ENCODE results near the gene MAN1C1. TPM values are rescaled to one million over a fixed set of nuclear protein-coding genes. Genes with fewer than 3 reads are reported as not detected.

The MAN1C1 gene
- total RNA-seq, 1 experiment from 2014 or later = 1.5 TPM

DNA sequence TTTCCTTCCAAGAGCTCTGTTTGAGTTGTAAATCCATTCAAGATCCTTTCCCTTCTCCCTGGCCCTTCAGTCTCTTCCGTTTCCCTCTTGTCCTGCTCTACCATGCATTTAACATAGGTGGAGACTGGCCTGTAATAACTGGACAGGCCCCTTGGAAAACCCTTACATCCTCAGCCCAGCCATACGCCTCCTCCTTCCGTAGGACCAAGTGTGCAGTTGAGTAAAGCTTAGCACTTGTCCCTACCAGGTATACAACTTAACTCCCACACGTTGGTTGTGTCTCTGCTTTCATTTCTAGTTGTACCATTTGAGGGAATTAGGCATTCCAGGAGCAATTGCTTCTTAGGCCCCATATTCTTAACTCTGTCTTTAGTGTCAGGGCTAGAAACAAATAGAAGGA, 6.4 kb downstream of the MAN1C1 start:
- no TSS peak for BruUV-seq (replicated peaks)
- CTCF ChIA-PET = no interaction called here
- in situ Hi-C loops (cut with HindIII; ENCODE audit: low pct_unique_long_range_greater_than_20kb, low sequenced_read_pairs) (no loop called here), intact Hi-C loops (cut with micrococcal nuclease; ENCODE audit: unreplicated experiment) (loop anchor here (5.0 kb wide), 1 partner anchor 174 kb away; no protein-coding TSS in a partner anchor)
- H3K4me3 ChIP-seq (ENCODE audit: low read depth in 2 of 2, low read length in 2 of 2) = no peak overlapping the region
- no peaks in the 10 kb centered on the region for H3K9me3 ChIP-seq (ENCODE audit: control insufficient read depth, insufficient read depth, low read depth, low read length)
- no peak for DNase-seq (ENCODE audit: low read depth, low spot score)
- H3K4me1 ChIP-seq (ENCODE audit: control insufficient read depth, insufficient read depth, low read length) = no peaks in the 10 kb centered on the region
- no peak for ATAC-seq
- H3K27me3 ChIP-seq (ENCODE audit: control insufficient read depth, insufficient read depth, low read length) = peaks cover 14% of the 10 kb centered on the region
- no peaks in the 10 kb centered on the region for H3K36me3 ChIP-seq (ENCODE audit: control insufficient read depth, insufficient read depth, low read length)
- no peak overlapping the region for H3K27ac ChIP-seq (ENCODE audit: low read length)
- TF ChIP-seq, protein P1, sequence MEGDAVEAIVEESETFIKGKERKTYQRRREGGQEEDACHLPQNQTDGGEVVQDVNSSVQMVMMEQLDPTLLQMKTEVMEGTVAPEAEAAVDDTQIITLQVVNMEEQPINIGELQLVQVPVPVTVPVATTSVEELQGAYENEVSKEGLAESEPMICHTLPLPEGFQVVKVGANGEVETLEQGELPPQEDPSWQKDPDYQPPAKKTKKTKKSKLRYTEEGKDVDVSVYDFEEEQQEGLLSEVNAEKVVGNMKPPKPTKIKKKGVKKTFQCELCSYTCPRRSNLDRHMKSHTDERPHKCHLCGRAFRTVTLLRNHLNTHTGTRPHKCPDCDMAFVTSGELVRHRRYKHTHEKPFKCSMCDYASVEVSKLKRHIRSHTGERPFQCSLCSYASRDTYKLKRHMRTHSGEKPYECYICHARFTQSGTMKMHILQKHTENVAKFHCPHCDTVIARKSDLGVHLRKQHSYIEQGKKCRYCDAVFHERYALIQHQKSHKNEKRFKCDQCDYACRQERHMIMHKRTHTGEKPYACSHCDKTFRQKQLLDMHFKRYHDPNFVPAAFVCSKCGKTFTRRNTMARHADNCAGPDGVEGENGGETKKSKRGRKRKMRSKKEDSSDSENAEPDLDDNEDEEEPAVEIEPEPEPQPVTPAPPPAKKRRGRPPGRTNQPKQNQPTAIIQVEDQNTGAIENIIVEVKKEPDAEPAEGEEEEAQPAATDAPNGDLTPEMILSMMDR (IDR thresholded peaks at IDR 0.05) = no peak
- TF ChIP-seq, protein P2, sequence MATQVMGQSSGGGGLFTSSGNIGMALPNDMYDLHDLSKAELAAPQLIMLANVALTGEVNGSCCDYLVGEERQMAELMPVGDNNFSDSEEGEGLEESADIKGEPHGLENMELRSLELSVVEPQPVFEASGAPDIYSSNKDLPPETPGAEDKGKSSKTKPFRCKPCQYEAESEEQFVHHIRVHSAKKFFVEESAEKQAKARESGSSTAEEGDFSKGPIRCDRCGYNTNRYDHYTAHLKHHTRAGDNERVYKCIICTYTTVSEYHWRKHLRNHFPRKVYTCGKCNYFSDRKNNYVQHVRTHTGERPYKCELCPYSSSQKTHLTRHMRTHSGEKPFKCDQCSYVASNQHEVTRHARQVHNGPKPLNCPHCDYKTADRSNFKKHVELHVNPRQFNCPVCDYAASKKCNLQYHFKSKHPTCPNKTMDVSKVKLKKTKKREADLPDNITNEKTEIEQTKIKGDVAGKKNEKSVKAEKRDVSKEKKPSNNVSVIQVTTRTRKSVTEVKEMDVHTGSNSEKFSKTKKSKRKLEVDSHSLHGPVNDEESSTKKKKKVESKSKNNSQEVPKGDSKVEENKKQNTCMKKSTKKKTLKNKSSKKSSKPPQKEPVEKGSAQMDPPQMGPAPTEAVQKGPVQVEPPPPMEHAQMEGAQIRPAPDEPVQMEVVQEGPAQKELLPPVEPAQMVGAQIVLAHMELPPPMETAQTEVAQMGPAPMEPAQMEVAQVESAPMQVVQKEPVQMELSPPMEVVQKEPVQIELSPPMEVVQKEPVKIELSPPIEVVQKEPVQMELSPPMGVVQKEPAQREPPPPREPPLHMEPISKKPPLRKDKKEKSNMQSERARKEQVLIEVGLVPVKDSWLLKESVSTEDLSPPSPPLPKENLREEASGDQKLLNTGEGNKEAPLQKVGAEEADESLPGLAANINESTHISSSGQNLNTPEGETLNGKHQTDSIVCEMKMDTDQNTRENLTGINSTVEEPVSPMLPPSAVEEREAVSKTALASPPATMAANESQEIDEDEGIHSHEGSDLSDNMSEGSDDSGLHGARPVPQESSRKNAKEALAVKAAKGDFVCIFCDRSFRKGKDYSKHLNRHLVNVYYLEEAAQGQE (IDR thresholded peaks at IDR 0.05; ENCODE audit: insufficient read depth in 1 of 2, low read depth in 2 of 2, low read length in 1 of 2) = no peak
- TF ChIP-seq TCF7L2 (IDR thresholded peaks at IDR 0.05; ENCODE audit: low read depth, low read length) = no peak
- TF ChIP-seq SIN3A (IDR thresholded peaks at IDR 0.05; ENCODE audit: borderline replicate concordance, insufficient read depth, low read depth, low read length) = no peak
- no peak for TF ChIP-seq POLR2AphosphoS5 (IDR thresholded peaks at IDR 0.05; ENCODE audit: low read depth, low read length)
- POLR2A ChIA-PET = no interaction called here

DNA sequence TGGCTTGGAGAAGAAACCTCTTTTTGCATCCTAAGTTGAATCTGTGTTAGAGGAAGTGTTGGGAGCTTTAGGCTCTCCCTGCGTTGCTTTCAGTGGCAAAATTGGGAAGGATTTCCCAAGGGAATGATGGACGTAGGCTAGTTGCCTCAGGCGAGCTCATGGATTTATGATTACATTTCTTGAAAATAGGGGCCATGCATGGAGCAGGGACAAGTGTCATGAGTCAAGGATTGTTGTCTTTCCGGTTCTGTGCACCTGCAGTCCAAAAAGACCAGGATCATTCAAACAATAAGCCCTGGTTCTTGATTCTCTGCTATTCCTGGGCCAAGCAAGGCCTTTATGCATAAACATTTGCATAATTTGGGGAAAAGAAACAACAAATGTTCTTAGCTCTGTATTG, 7.1 kb downstream of the MAN1C1 start:
- DNase-seq (ENCODE audit: low read depth, low spot score) = no peak
- BruUV-seq (replicated peaks) = no TSS peak
- intact Hi-C loops (cut with micrococcal nuclease; ENCODE audit: unreplicated experiment) = loop anchor here (5.0 kb wide), 1 partner anchor 174 kb away; no protein-coding TSS in a partner anchor
- POLR2A ChIA-PET = no interaction called here
- H3K27ac ChIP-seq (ENCODE audit: low read length) = no peak overlapping the region
- CTCF ChIA-PET = no interaction called here
- TF ChIP-seq SIN3A (IDR thresholded peaks at IDR 0.05; ENCODE audit: borderline replicate concordance, insufficient read depth, low read depth, low read length) (no peak), TCF7L2 (IDR thresholded peaks at IDR 0.05; ENCODE audit: low read depth, low read length) (no peak), POLR2AphosphoS5 (IDR thresholded peaks at IDR 0.05; ENCODE audit: low read depth, low read length) (no peak)
- TF ChIP-seq, protein P1 (IDR thresholded peaks at IDR 0.05) = no peak
- TF ChIP-seq, protein P2 (IDR thresholded peaks at IDR 0.05; ENCODE audit: insufficient read depth in 1 of 2, low read depth in 2 of 2, low read length in 1 of 2) = no peak
- in situ Hi-C loops (cut with HindIII; ENCODE audit: low pct_unique_long_range_greater_than_20kb, low sequenced_read_pairs) = no loop called here
- no peak for ATAC-seq
- H3K36me3 ChIP-seq (ENCODE audit: control insufficient read depth, insufficient read depth, low read length) = no peaks in the 10 kb centered on the region
- H3K27me3 ChIP-seq (ENCODE audit: control insufficient read depth, insufficient read depth, low read length) = peaks cover 7% of the 10 kb centered on the region
- H3K9me3 ChIP-seq (ENCODE audit: control insufficient read depth, insufficient read depth, low read depth, low read length) = no peaks in the 10 kb centered on the region
- H3K4me3 ChIP-seq (ENCODE audit: low read depth in 2 of 2, low read length in 2 of 2) = no peak overlapping the region
- H3K4me1 ChIP-seq (ENCODE audit: control insufficient read depth, insufficient read depth, low read length) = no peaks in the 10 kb centered on the region
